Measurements from ENCODE around the gene GATA3.

The GATA3 gene

GRCh38 chr10:8051851-8052257, 2.6 kb upstream of the GATA3 start:
- Histone ChIP-seq H3K27me3 (ENCODE audit: control insufficient read depth in 1 of 2, insufficient read depth in 2 of 2, low read length in 2 of 2) (peaks cover 73 to 90% of the 10 kb centered on the region in 2 donors), H3K9me3 (ENCODE audit: control insufficient read depth in 1 of 2, low read length in 2 of 2) (no peaks in the 10 kb centered on the region), H3K4me3 (ENCODE audit: low read depth in 1 of 2, low read length in 2 of 2) (no peak overlapping the region), H3K36me3 (ENCODE audit: control insufficient read depth in 1 of 2, insufficient read depth in 2 of 2, low read length in 2 of 2) (no peaks in the 10 kb centered on the region), H3K9ac (ENCODE audit: low read depth in 1 of 2, low read length in 2 of 2) (no peak overlapping the region), H3K27ac (ENCODE audit: low read depth, low read length) (no peak overlapping the region), H3K4me1 (ENCODE audit: control insufficient read depth in 1 of 2, insufficient read depth in 2 of 2, low read length in 2 of 2) (peaks cover 19 to 36% of the 10 kb centered on the region in 2 donors)

- H3K36me3 ChIP-seq (ENCODE audit: control insufficient read depth in 1 of 2, insufficient read depth in 2 of 2, low read length in 2 of 2), result no peaks in the 10 kb centered on the region
- no peak overlapping the region for H3K4me3 ChIP-seq (ENCODE audit: low read depth in 1 of 2, low read length in 2 of 2)
- no peaks in the 10 kb centered on the region for H3K9me3 ChIP-seq (ENCODE audit: control insufficient read depth in 1 of 2, low read length in 2 of 2)
- peaks cover 19 to 38% of the 10 kb centered on the region in 2 donors for H3K4me1 ChIP-seq (ENCODE audit: control insufficient read depth in 1 of 2, insufficient read depth in 2 of 2, low read length in 2 of 2)
- no peak overlapping the region for H3K9ac ChIP-seq (ENCODE audit: low read depth in 1 of 2, low read length in 2 of 2)
- peaks cover 73 to 89% of the 10 kb centered on the region in 2 donors for H3K27me3 ChIP-seq (ENCODE audit: control insufficient read depth in 1 of 2, insufficient read depth in 2 of 2, low read length in 2 of 2)
- no peak overlapping the region for H3K27ac ChIP-seq (ENCODE audit: low read depth, low read length)
These were observed 2.0 kb upstream of the GATA3 start for GRCh38 chr10:8052341-8052955.

- Histone ChIP-seq H3K4me3 (ENCODE audit: low read depth in 1 of 2, low read length in 2 of 2) (peak overlapping the region in 1 of 2 donors; percentile 16), H3K9ac (ENCODE audit: low read depth in 1 of 2, low read length in 2 of 2) (no peak overlapping the region), H3K4me1 (ENCODE audit: control insufficient read depth in 1 of 2, insufficient read depth in 2 of 2, low read length in 2 of 2) (peaks cover 19 to 38% of the 10 kb centered on the region in 2 donors), H3K9me3 (ENCODE audit: control insufficient read depth in 1 of 2, low read length in 2 of 2) (no peaks in the 10 kb centered on the region), H3K27ac (ENCODE audit: low read depth, low read length) (no peak overlapping the region), H3K36me3 (ENCODE audit: control insufficient read depth in 1 of 2, insufficient read depth in 2 of 2, low read length in 2 of 2) (no peaks in the 10 kb centered on the region), H3K27me3 (ENCODE audit: control insufficient read depth in 1 of 2, insufficient read depth in 2 of 2, low read length in 2 of 2) (peaks cover 70 to 89% of the 10 kb centered on the region in 2 donors)
These were observed 1.5 kb upstream of the GATA3 start for GRCh38 chr10:8052956-8053445.

DNA sequence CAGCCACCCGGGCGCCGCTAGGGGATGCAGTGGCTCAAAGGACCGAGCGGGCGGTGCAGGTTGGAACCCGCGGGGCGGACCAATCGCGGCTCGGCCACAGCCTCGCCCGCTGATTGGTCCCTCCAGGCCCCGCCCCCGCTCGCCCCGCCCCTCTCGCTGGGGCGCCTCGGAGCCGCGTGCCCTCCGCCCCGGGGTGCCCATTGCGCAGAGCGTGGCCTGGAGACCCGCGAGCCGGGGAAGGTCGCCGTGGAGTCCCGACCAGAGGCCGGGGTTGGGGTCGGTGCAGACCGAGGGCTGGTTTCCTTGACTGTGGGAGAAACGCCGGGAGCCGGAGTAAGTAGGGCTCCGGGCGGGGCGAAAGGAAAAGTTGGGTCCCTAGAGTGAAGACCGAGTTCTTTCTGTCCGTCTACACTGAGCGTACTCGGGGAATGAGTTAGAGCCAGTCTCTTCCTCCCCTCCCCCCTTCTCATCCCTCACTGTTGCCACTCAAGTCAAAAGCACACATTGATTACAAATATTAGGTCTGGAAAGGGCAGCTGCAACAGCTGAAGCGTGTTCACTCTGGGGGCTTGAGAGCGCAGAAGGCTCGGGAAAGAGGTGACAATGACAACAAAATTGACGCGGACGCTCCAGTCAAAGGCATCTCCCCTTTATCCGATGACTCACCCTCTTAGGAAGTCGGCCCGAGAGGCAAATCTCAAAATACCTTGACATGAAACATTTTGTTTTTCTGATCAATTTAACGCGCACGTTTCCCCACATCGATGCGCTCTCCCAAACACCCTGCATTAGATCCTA, 843 bp upstream of the GATA3 start:
- H3K4me3 ChIP-seq (ENCODE audit: low read depth in 1 of 2, low read length in 2 of 2), result peak overlapping the region; percentile 60 to 66
- H3K36me3 ChIP-seq (ENCODE audit: control insufficient read depth in 1 of 2, insufficient read depth in 2 of 2, low read length in 2 of 2), result no peaks in the 10 kb centered on the region
- H3K9ac ChIP-seq (ENCODE audit: low read depth in 1 of 2, low read length in 2 of 2), result no peak overlapping the region
- peaks cover 68 to 85% of the 10 kb centered on the region in 2 donors for H3K27me3 ChIP-seq (ENCODE audit: control insufficient read depth in 1 of 2, insufficient read depth in 2 of 2, low read length in 2 of 2)
- no peaks in the 10 kb centered on the region for H3K9me3 ChIP-seq (ENCODE audit: control insufficient read depth in 1 of 2, low read length in 2 of 2)
- no peak overlapping the region for H3K27ac ChIP-seq (ENCODE audit: low read depth, low read length)
- H3K4me1 ChIP-seq (ENCODE audit: control insufficient read depth in 1 of 2, insufficient read depth in 2 of 2, low read length in 2 of 2), result peaks cover 19 to 38% of the 10 kb centered on the region in 2 donors

DNA sequence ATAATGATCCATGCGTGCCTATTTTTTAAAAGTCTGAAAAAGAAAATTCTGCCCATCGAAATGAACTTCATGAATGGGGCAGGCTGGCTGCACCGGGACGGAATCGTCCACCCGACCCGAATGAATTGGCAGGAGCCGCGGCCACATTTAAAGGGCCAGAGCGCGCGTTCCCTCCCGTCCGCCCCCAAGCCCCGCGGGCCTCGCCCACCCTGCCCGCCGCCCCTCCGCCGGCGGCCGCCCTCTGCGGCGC, 319 bp upstream of the GATA3 start:
- H3K9me3 ChIP-seq (ENCODE audit: control insufficient read depth in 1 of 2, low read length in 2 of 2), result no peaks in the 10 kb centered on the region
- no peak overlapping the region for H3K27ac ChIP-seq (ENCODE audit: low read depth, low read length)
- no peak overlapping the region for H3K9ac ChIP-seq (ENCODE audit: low read depth in 1 of 2, low read length in 2 of 2)
- peaks cover 16 to 38% of the 10 kb centered on the region in 2 donors for H3K4me1 ChIP-seq (ENCODE audit: control insufficient read depth in 1 of 2, insufficient read depth in 2 of 2, low read length in 2 of 2)
- no peaks in the 10 kb centered on the region for H3K36me3 ChIP-seq (ENCODE audit: control insufficient read depth in 1 of 2, insufficient read depth in 2 of 2, low read length in 2 of 2)
- peaks cover 69 to 85% of the 10 kb centered on the region in 2 donors for H3K27me3 ChIP-seq (ENCODE audit: control insufficient read depth in 1 of 2, insufficient read depth in 2 of 2, low read length in 2 of 2)
- peak overlapping the region; percentile 60 to 66 for H3K4me3 ChIP-seq (ENCODE audit: low read depth in 1 of 2, low read length in 2 of 2)

DNA sequence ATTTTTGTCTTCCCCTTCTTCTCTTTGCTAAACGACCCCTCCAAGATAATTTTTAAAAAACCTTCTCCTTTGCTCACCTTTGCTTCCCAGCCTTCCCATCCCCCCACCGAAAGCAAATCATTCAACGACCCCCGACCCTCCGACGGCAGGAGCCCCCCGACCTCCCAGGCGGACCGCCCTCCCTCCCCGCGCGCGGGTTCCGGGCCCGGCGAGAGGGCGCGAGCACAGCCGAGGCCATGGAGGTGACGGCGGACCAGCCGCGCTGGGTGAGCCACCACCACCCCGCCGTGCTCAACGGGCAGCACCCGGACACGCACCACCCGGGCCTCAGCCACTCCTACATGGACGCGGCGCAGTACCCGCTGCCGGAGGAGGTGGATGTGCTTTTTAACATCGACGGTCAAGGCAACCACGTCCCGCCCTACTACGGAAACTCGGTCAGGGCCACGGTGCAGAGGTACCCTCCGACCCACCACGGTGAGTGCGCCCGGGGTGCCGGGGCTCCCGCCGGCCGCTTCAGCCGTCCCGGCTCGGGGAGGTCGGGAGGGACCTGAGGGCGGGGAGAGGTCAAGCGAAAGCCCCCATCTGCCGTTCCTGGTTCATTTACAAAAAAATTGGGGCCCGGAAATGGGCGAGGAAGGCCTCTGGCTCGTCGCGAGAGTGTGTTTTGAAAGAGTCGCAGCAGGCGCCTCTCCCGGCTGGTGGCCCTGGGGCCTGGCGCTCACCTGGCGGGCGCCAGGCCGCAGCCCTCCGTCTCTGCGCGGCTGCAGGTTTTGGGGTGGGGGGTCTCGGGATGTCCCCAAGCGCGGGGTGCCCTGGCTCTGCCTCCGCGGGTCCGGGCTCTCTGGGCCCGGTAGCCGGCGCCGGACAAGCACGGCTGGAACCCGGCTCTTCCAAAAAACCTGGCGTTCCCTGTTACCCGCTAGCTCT, 1.2 kb downstream of the GATA3 start:
- peaks cover 68 to 85% of the 10 kb centered on the region in 2 donors for H3K27me3 ChIP-seq (ENCODE audit: control insufficient read depth in 1 of 2, insufficient read depth in 2 of 2, low read length in 2 of 2)
- H3K36me3 ChIP-seq (ENCODE audit: control insufficient read depth in 1 of 2, insufficient read depth in 2 of 2, low read length in 2 of 2), result no peaks in the 10 kb centered on the region
- peak overlapping the region; percentile 47 to 51 for H3K9ac ChIP-seq (ENCODE audit: low read depth in 1 of 2, low read length in 2 of 2)
- H3K9me3 ChIP-seq (ENCODE audit: control insufficient read depth in 1 of 2, low read length in 2 of 2), result no peaks in the 10 kb centered on the region
- H3K4me1 ChIP-seq (ENCODE audit: control insufficient read depth in 1 of 2, insufficient read depth in 2 of 2, low read length in 2 of 2), result peaks cover 4 to 33% of the 10 kb centered on the region in 2 donors
- peak overlapping the region; percentile 73 for H3K27ac ChIP-seq (ENCODE audit: low read depth, low read length)
- H3K4me3 ChIP-seq (ENCODE audit: low read depth in 1 of 2, low read length in 2 of 2), result peak overlapping the region; percentile 65 to 68

DNA sequence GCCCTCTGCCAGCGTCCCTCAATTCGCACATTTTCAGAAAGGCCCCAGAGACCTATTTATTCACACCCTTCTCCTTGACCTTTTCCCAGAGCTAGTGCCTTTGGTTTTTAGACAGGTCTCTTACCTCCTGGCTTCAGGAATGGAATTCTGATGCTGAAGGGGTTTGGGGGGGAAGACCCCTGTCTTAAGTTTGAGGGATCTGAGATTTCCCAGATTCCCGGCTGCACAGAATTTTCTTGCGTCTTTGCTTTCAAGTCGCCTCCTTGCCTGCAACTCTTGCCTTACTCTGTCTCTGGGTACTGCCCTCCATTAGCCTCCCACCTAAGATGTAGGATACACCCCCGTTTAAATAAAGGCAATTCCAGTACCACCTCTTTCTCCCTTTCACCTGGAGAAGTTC, 1.9 kb downstream of the GATA3 start:
- H3K36me3 ChIP-seq (ENCODE audit: control insufficient read depth in 1 of 2, insufficient read depth in 2 of 2, low read length in 2 of 2), result no peaks in the 10 kb centered on the region
- peak overlapping the region; percentile 25 to 30 for H3K9ac ChIP-seq (ENCODE audit: low read depth in 1 of 2, low read length in 2 of 2)
- H3K4me1 ChIP-seq (ENCODE audit: control insufficient read depth in 1 of 2, insufficient read depth in 2 of 2, low read length in 2 of 2), result peaks cover 4 to 35% of the 10 kb centered on the region in 2 donors
- H3K27ac ChIP-seq (ENCODE audit: low read depth, low read length), result no peak overlapping the region
- H3K27me3 ChIP-seq (ENCODE audit: control insufficient read depth in 1 of 2, insufficient read depth in 2 of 2, low read length in 2 of 2), result peaks cover 71 to 83% of the 10 kb centered on the region in 2 donors
- peak overlapping the region; percentile 59 to 65 for H3K4me3 ChIP-seq (ENCODE audit: low read depth in 1 of 2, low read length in 2 of 2)
- H3K9me3 ChIP-seq (ENCODE audit: control insufficient read depth in 1 of 2, low read length in 2 of 2), result no peaks in the 10 kb centered on the region

GRCh38 chr10:8056871-8057331, 2.4 kb downstream of the GATA3 start:
- H3K9ac ChIP-seq (ENCODE audit: low read depth in 1 of 2, low read length in 2 of 2), result peak overlapping the region; percentile 25 to 30
- H3K27ac ChIP-seq (ENCODE audit: low read depth, low read length), result peak overlapping the region; percentile 8
- H3K27me3 ChIP-seq (ENCODE audit: control insufficient read depth in 1 of 2, insufficient read depth in 2 of 2, low read length in 2 of 2), result peaks cover 71 to 81% of the 10 kb centered on the region in 2 donors
- H3K36me3 ChIP-seq (ENCODE audit: control insufficient read depth in 1 of 2, insufficient read depth in 2 of 2, low read length in 2 of 2), result no peaks in the 10 kb centered on the region
- no peaks in the 10 kb centered on the region for H3K9me3 ChIP-seq (ENCODE audit: control insufficient read depth in 1 of 2, low read length in 2 of 2)
- peaks cover 4 to 35% of the 10 kb centered on the region in 2 donors for H3K4me1 ChIP-seq (ENCODE audit: control insufficient read depth in 1 of 2, insufficient read depth in 2 of 2, low read length in 2 of 2)
- peak overlapping the region; percentile 59 to 65 for H3K4me3 ChIP-seq (ENCODE audit: low read depth in 1 of 2, low read length in 2 of 2)

GRCh38 chr10:8057636-8058273, 3.3 kb downstream of the GATA3 start:
- Histone ChIP-seq H3K27ac (ENCODE audit: low read depth, low read length) (peak overlapping the region; percentile 32), H3K9me3 (ENCODE audit: control insufficient read depth in 1 of 2, low read length in 2 of 2) (no peaks in the 10 kb centered on the region), H3K27me3 (ENCODE audit: control insufficient read depth in 1 of 2, insufficient read depth in 2 of 2, low read length in 2 of 2) (peaks cover 67 to 81% of the 10 kb centered on the region in 2 donors), H3K4me1 (ENCODE audit: control insufficient read depth in 1 of 2, insufficient read depth in 2 of 2, low read length in 2 of 2) (peaks cover 0 to 30% of the 10 kb centered on the region in 2 donors), H3K36me3 (ENCODE audit: control insufficient read depth in 1 of 2, insufficient read depth in 2 of 2, low read length in 2 of 2) (no peaks in the 10 kb centered on the region), H3K9ac (ENCODE audit: low read depth in 1 of 2, low read length in 2 of 2) (no peak overlapping the region), H3K4me3 (ENCODE audit: low read depth in 1 of 2, low read length in 2 of 2) (peak overlapping the region; percentile 7 to 59)

Data from duodenal mucosa (tissue), 2 donors.